GM21367 (cell line): ENCODE measurements around the gene KPNB1.
"Not testable (repeated sequence)": the region's sequence is repeated elsewhere in the genome, so short reads cannot be mapped to it uniquely, and the experiment has no call there.

Experiments
- ATAC-seq: cut with Tn5 transposase; IDR thresholded peaks from one replicate; pipeline ENCODE4 v1.9.1; 2021; ENCODE audit not compliant: unreplicated experiment

KPNB1 gene

DNA sequence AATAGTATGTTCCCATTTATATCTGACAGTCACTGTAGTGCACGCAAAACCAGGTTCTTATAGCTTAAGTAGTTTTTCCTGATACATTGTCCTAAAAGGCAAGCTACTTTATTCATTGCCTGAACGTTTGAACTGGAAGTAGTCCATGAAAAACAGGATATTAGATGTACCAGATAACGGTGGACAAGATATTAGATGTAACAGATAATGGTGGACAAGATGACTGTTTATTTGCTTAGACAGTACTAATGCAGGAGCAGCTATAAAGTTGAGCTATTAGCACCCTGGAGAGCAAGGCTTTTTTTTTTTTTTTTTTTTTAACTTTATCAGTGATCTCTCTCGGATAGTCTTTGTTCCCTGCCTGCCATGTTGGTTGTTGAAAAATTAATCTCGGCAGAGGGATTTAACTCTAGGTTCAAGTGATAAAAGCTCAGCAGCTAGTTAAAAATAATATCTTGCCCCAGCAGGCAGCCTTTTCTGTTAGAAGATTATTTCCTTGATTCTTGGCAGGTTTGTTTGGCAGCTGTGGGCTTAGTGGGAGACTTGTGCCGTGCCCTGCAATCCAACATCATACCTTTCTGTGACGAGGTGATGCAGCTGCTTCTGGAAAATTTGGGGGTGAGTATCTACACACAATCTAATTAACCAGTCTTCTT, 26.9 kb downstream of the KPNB1 start:
- ATAC-seq: no peak

DNA sequence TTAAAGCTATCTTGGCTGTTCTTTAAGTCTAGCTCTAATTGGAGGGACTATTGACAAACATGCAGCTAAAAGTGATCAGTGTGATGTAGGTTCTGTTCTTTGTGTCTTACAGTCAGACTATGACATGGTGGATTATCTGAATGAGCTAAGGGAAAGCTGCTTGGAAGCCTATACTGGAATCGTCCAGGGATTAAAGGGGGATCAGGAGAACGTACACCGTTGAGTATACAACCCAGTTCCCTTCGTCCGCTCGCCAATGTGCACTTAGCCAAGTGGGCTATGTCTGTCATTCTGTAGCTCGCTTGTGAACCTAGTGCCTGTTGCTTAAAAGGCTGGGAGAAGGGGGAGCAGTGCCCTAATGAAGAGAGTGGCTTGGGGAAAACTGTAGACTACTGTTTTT, 28.5 kb downstream of the KPNB1 start:
- no peak for ATAC-seq

- no peak for ATAC-seq
Observed at GRCh38 chr17:47682138-47682537, 32.4 kb downstream of the KPNB1 start.

GRCh38 chr17:47682727-47683126, 33.0 kb downstream of the KPNB1 start:
- not testable (repeated sequence) for ATAC-seq

GRCh38 chr17:47684025-47684424, 34.3 kb downstream of the KPNB1 start:
- no peak for ATAC-seq

- no peak for ATAC-seq
Observed at GRCh38 chr17:47684535-47685193, 34.9 kb downstream of the KPNB1 start.

DNA sequence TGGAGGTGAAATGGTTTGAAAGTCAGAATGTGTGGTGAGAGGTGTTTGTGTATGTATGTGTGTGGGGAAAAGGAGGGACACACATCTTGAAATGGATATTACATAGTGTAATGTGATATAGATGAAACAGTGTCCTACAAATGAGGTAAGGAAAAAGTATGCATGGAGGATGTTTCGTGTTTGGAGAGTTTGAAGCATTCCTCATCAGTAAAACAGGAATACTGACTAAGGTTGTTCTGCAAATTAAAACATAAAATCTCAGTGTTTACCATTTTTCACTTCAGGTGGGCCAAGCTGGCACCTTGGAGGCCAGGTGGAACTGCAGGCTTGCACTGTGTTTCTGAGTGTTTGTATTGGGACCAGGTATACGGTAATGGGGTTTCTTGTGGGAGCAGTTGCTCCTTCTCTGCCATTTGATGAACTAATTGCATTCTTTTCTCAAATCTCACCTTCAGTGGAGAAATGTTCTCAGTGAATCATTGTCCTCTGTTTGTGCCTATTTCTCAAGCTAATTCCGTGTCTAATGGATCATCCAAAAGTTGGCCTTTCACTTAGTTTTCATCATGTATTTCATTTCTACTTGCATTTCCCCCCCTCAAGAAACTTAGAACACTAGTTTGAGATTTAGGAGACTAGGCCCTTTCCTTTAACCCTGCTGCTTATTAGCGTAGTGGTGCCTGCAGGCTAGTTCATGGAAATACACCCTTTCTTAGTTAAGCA, 36.0 kb downstream of the KPNB1 start:
- no peak for ATAC-seq

GRCh38 chr17:47686276-47686635, 36.5 kb downstream of the KPNB1 start:
- ATAC-seq: no peak

- no peak for ATAC-seq
Observed at GRCh38 chr17:47686664-47687327, 37.1 kb downstream of the KPNB1 start.

DNA sequence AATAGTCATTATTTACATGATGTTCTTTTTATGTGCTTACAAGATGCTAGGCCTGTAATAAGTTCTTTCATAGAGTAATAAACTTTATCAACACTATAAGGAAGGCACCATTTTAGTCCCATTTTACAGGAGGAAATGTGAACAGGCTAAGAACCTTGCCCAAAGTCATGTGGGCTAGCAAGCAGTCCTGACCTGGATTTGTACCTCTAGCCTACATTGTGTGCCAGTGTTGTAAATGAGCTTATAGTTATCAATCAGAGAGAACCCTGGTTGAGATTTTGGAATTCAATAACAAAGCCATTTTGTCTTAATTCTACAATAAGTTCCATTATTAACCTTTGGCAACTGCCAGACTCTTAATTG, 37.6 kb downstream of the KPNB1 start:
- no peak for ATAC-seq

GRCh38 chr17:47687748-47688147, 38.0 kb downstream of the KPNB1 start:
- ATAC-seq: no peak

DNA sequence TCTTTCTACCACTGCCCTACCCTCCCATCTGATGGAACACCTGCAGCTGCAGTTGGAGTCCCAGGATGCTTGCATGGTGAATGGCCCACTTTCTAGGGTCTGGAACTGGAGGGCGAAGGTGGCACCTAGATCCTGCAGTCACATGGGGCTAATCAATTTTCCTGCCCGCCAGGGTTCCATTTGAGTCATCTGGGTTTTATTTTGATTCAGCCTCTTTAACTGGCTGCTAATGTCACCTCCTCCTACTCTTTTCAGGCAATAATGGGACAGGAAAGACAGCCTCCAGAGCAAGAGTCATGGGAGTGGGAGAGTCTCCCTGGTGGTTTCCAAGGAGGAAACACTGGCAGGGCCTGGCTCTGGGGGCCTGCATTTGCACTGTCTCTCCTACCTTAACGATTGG, 40.4 kb downstream of the KPNB1 start:
- ATAC-seq: no peak

- ATAC-seq: no peak
Observed at GRCh38 chr17:47692137-47692894, 42.6 kb downstream of the KPNB1 start.

GRCh38 chr17:47692895-47693730, 43.4 kb downstream of the KPNB1 start:
- ATAC-seq: no peak

GRCh38 chr17:47693731-47694580, 44.2 kb downstream of the KPNB1 start, which contains the start of gene TBKBP1:
Gene TBKBP1, plus strand, starts transcription at chr17:47694161. Its CDS starts 1,952 bp downstream, at chr17:47696113.
- ATAC-seq: no peak

- no peak for ATAC-seq
Observed at GRCh38 chr17:47694581-47695428, 45.1 kb downstream of the KPNB1 start.

GRCh38 chr17:47695429-47696376, 46.0 kb downstream of the KPNB1 start:
- ATAC-seq: no peak
